Measurements from ENCODE around the gene SATB2. TPM values are rescaled to one million over a fixed set of nuclear protein-coding genes. Genes with fewer than 3 reads are reported as not detected.

Gene SATB2
- total RNA-seq, 1 experiment from 2014 or later = 22.1 TPM

DNA sequence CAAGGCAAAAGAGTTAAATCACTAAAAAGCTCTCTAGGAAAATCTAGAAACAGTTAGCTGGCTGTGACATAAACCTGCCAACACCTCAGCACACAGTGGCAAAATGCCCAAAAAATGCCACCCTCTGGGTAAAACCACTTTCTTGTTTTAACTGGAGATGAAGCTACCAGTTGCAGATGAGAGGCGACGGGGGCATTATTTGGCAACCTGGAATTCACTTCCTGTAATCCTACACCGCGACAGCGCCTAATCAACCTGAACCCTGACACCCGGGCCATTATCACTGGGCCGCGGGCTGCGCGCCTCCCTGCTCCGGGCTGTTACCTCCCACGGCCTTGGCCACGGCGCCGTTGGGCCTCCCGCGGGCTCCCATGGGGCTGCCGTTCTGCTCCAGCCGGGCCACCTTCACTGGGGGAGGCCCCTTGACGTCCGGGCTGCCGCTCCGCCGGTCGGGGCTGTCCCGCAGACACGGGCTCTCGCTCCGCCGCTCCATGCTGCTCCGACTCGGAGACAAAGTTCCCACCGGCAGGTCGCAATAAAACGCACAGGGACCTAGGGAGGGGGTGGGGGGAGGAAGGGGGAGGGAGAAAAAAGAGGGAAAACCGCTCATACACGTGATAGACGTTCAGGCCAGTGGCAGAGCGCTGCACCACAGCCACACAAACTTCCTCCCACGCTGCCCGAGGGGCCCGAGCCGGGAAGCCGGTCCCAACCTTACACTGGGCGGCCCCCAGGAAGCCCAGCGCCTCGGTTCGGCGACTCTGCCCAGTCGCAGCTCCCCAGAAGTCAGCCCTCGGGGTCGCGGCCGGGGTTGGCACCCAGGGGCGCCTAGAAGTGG is 2.0 kb downstream of the SATB2 start (continued):
- TF ChIP-seq, protein P1, sequence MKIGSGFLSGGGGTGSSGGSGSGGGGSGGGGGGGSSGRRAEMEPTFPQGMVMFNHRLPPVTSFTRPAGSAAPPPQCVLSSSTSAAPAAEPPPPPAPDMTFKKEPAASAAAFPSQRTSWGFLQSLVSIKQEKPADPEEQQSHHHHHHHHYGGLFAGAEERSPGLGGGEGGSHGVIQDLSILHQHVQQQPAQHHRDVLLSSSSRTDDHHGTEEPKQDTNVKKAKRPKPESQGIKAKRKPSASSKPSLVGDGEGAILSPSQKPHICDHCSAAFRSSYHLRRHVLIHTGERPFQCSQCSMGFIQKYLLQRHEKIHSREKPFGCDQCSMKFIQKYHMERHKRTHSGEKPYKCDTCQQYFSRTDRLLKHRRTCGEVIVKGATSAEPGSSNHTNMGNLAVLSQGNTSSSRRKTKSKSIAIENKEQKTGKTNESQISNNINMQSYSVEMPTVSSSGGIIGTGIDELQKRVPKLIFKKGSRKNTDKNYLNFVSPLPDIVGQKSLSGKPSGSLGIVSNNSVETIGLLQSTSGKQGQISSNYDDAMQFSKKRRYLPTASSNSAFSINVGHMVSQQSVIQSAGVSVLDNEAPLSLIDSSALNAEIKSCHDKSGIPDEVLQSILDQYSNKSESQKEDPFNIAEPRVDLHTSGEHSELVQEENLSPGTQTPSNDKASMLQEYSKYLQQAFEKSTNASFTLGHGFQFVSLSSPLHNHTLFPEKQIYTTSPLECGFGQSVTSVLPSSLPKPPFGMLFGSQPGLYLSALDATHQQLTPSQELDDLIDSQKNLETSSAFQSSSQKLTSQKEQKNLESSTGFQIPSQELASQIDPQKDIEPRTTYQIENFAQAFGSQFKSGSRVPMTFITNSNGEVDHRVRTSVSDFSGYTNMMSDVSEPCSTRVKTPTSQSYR (CRISPR knock-in tag; IDR thresholded peaks at IDR 0.05) = no peak
- TF ChIP-seq, protein P2, sequence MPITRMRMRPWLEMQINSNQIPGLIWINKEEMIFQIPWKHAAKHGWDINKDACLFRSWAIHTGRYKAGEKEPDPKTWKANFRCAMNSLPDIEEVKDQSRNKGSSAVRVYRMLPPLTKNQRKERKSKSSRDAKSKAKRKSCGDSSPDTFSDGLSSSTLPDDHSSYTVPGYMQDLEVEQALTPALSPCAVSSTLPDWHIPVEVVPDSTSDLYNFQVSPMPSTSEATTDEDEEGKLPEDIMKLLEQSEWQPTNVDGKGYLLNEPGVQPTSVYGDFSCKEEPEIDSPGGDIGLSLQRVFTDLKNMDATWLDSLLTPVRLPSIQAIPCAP (CRISPR knock-in tag; IDR thresholded peaks at IDR 0.05) = no peak
- TF ChIP-seq, protein P3, sequence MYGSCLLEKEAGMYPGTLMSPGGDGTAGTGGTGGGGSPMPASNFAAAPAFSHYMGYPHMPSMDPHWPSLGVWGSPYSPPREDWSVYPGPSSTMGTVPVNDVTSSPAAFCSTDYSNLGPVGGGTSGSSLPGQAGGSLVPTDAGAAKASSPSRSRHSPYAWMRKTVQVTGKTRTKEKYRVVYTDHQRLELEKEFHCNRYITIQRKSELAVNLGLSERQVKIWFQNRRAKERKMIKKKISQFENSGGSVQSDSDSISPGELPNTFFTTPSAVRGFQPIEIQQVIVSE (CRISPR knock-in tag; IDR thresholded peaks at IDR 0.05; ENCODE audit: borderline replicate concordance) = no peak
- TF ChIP-seq, protein P4, sequence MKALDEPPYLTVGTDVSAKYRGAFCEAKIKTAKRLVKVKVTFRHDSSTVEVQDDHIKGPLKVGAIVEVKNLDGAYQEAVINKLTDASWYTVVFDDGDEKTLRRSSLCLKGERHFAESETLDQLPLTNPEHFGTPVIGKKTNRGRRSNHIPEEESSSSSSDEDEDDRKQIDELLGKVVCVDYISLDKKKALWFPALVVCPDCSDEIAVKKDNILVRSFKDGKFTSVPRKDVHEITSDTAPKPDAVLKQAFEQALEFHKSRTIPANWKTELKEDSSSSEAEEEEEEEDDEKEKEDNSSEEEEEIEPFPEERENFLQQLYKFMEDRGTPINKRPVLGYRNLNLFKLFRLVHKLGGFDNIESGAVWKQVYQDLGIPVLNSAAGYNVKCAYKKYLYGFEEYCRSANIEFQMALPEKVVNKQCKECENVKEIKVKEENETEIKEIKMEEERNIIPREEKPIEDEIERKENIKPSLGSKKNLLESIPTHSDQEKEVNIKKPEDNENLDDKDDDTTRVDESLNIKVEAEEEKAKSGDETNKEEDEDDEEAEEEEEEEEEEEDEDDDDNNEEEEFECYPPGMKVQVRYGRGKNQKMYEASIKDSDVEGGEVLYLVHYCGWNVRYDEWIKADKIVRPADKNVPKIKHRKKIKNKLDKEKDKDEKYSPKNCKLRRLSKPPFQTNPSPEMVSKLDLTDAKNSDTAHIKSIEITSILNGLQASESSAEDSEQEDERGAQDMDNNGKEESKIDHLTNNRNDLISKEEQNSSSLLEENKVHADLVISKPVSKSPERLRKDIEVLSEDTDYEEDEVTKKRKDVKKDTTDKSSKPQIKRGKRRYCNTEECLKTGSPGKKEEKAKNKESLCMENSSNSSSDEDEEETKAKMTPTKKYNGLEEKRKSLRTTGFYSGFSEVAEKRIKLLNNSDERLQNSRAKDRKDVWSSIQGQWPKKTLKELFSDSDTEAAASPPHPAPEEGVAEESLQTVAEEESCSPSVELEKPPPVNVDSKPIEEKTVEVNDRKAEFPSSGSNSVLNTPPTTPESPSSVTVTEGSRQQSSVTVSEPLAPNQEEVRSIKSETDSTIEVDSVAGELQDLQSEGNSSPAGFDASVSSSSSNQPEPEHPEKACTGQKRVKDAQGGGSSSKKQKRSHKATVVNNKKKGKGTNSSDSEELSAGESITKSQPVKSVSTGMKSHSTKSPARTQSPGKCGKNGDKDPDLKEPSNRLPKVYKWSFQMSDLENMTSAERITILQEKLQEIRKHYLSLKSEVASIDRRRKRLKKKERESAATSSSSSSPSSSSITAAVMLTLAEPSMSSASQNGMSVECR (CRISPR knock-in tag; IDR thresholded peaks at IDR 0.05; ENCODE audit: borderline replicate concordance) = no peak
- TF ChIP-seq, protein P5, sequence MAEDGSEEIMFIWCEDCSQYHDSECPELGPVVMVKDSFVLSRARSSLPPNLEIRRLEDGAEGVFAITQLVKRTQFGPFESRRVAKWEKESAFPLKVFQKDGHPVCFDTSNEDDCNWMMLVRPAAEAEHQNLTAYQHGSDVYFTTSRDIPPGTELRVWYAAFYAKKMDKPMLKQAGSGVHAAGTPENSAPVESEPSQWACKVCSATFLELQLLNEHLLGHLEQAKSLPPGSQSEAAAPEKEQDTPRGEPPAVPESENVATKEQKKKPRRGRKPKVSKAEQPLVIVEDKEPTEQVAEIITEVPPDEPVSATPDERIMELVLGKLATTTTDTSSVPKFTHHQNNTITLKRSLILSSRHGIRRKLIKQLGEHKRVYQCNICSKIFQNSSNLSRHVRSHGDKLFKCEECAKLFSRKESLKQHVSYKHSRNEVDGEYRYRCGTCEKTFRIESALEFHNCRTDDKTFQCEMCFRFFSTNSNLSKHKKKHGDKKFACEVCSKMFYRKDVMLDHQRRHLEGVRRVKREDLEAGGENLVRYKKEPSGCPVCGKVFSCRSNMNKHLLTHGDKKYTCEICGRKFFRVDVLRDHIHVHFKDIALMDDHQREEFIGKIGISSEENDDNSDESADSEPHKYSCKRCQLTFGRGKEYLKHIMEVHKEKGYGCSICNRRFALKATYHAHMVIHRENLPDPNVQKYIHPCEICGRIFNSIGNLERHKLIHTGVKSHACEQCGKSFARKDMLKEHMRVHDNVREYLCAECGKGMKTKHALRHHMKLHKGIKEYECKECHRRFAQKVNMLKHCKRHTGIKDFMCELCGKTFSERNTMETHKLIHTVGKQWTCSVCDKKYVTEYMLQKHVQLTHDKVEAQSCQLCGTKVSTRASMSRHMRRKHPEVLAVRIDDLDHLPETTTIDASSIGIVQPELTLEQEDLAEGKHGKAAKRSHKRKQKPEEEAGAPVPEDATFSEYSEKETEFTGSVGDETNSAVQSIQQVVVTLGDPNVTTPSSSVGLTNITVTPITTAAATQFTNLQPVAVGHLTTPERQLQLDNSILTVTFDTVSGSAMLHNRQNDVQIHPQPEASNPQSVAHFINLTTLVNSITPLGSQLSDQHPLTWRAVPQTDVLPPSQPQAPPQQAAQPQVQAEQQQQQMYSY (CRISPR knock-in tag; IDR thresholded peaks at IDR 0.05) = no peak
- TF ChIP-seq ZNF232 (CRISPR knock-in tag; IDR thresholded peaks at IDR 0.05) (no peak), TEAD1 (CRISPR knock-in tag; IDR thresholded peaks at IDR 0.05) (no peak), CREM (CRISPR knock-in tag; IDR thresholded peaks at IDR 0.05) (no peak), TP53 (CRISPR knock-in tag; IDR thresholded peaks at IDR 0.05) (no peak), ZNF396 (CRISPR knock-in tag; IDR thresholded peaks at IDR 0.05; ENCODE audit: borderline replicate concordance) (no peak), PRRX2 (CRISPR knock-in tag; IDR thresholded peaks at IDR 0.05) (no peak)
- TF ChIP-seq, protein P6, sequence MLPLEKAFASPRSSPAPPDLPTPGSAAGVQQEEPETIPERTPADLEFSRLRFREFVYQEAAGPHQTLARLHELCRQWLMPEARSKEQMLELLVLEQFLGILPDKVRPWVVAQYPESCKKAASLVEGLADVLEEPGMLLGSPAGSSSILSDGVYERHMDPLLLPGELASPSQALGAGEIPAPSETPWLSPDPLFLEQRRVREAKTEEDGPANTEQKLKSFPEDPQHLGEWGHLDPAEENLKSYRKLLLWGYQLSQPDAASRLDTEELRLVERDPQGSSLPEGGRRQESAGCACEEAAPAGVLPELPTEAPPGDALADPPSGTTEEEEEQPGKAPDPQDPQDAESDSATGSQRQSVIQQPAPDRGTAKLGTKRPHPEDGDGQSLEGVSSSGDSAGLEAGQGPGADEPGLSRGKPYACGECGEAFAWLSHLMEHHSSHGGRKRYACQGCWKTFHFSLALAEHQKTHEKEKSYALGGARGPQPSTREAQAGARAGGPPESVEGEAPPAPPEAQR (CRISPR knock-in tag; IDR thresholded peaks at IDR 0.05) = no peak
- TF ChIP-seq, protein P7, sequence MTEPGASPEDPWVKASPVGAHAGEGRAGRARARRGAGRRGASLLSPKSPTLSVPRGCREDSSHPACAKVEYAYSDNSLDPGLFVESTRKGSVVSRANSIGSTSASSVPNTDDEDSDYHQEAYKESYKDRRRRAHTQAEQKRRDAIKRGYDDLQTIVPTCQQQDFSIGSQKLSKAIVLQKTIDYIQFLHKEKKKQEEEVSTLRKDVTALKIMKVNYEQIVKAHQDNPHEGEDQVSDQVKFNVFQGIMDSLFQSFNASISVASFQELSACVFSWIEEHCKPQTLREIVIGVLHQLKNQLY (CRISPR knock-in tag; IDR thresholded peaks at IDR 0.05) = no peak
- TF ChIP-seq, protein P8, sequence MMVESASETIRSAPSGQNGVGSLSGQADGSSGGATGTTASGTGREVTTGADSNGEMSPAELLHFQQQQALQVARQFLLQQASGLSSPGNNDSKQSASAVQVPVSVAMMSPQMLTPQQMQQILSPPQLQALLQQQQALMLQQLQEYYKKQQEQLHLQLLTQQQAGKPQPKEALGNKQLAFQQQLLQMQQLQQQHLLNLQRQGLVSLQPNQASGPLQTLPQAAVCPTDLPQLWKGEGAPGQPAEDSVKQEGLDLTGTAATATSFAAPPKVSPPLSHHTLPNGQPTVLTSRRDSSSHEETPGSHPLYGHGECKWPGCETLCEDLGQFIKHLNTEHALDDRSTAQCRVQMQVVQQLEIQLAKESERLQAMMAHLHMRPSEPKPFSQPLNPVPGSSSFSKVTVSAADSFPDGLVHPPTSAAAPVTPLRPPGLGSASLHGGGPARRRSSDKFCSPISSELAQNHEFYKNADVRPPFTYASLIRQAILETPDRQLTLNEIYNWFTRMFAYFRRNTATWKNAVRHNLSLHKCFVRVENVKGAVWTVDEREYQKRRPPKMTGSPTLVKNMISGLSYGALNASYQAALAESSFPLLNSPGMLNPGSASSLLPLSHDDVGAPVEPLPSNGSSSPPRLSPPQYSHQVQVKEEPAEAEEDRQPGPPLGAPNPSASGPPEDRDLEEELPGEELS (CRISPR knock-in tag; IDR thresholded peaks at IDR 0.05) = no peak
- TF ChIP-seq, protein P9, sequence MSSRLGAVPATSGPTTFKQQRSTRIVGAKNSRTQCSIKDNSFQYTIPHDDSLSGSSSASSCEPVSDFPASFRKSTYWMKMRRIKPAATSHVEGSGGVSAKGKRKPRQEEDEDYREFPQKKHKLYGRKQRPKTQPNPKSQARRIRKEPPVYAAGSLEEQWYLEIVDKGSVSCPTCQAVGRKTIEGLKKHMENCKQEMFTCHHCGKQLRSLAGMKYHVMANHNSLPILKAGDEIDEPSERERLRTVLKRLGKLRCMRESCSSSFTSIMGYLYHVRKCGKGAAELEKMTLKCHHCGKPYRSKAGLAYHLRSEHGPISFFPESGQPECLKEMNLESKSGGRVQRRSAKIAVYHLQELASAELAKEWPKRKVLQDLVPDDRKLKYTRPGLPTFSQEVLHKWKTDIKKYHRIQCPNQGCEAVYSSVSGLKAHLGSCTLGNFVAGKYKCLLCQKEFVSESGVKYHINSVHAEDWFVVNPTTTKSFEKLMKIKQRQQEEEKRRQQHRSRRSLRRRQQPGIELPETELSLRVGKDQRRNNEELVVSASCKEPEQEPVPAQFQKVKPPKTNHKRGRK (CRISPR knock-in tag; IDR thresholded peaks at IDR 0.05; ENCODE audit: borderline replicate concordance) = no peak
- TF ChIP-seq, protein P10, sequence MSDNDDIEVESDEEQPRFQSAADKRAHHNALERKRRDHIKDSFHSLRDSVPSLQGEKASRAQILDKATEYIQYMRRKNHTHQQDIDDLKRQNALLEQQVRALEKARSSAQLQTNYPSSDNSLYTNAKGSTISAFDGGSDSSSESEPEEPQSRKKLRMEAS (CRISPR knock-in tag; IDR thresholded peaks at IDR 0.05) = 0 out of 2 replicates have a peak, but pooled peaks have one; percentile 40

Measured in WTC11 (cell line).